Liver (tissue), 9 donors: Measurements from ENCODE around the gene SPATA33. TPM values are rescaled to one million over a fixed set of nuclear protein-coding genes. Genes with fewer than 3 reads are reported as not detected.
"Not testable (repeated sequence)": the region's sequence is repeated elsewhere in the genome, so short reads cannot be mapped to it uniquely, and the experiment has no call there.

Experiments
- DNase-seq: peaks from one replicate; pipeline ENCODE4 v3.0.0-alpha.2; 2017; ENCODE audit warnings: low spot score
- H3K27ac ChIP-seq, 2 donors: one replicate each; pipeline ENCODE4 v1.7.0; 2013; ENCODE audit warnings: inconsistent platforms in 2 of 2, low read length in 2 of 2, control low read depth in 1 of 2, low read depth in 1 of 2, mild to moderate bottlenecking in 1 of 2
- H3K27me3 ChIP-seq, 4 donors: one replicate each; pipeline versions ENCODE4 v1.6.1 to v1.7.0; 2013; ENCODE audit warnings: low read length in 3 of 4, inconsistent platforms in 1 of 4, mild to moderate bottlenecking in 1 of 4, moderate library complexity in 1 of 4; ENCODE audit not compliant: control insufficient read depth in 4 of 4, insufficient read depth in 4 of 4
- H3K36me3 ChIP-seq, 4 donors: one replicate each; pipeline versions ENCODE4 v1.6.1 to v1.7.0; 2013; ENCODE audit warnings: low read length in 3 of 4, mild to moderate bottlenecking in 3 of 4, low read depth in 1 of 4, moderate library complexity in 1 of 4; ENCODE audit not compliant: control insufficient read depth in 4 of 4, insufficient read depth in 3 of 4
- H3K4me1 ChIP-seq, 4 donors: one replicate each; pipeline versions ENCODE4 v1.6.1 to v1.7.0; 2013; ENCODE audit warnings: low read length in 3 of 4, mild to moderate bottlenecking in 3 of 4, moderate library complexity in 1 of 4; ENCODE audit not compliant: control insufficient read depth in 4 of 4, insufficient read depth in 4 of 4
- H3K4me3 ChIP-seq, 3 donors: one replicate each; pipeline versions ENCODE4 v1.6.1 to v1.7.0; 2013; ENCODE audit warnings: low read length in 3 of 3, control low read depth in 1 of 3, low read depth in 1 of 3, mild to moderate bottlenecking in 1 of 3
- H3K9ac ChIP-seq, 2 donors: one replicate each; pipeline ENCODE4 v1.7.0; 2013; ENCODE audit warnings: low read length in 2 of 2, mild to moderate bottlenecking in 2 of 2, moderate library complexity in 2 of 2, control low read depth in 1 of 2, low read depth in 1 of 2
- H3K9me3 ChIP-seq, 4 donors: one replicate each; pipeline versions ENCODE4 v1.6.1 to v1.7.0; 2013; ENCODE audit warnings: low read length in 3 of 4; ENCODE audit not compliant: control insufficient read depth in 4 of 4
- FOXA1 ChIP-seq: IDR thresholded peaks from 2 replicates; pipeline ENCODE4 v1.6.1; 2016; ENCODE audit warnings: antibody characterized with exemption
- FOXA2 ChIP-seq: IDR thresholded peaks from 2 replicates; pipeline ENCODE4 v1.6.1; 2016; ENCODE audit warnings: antibody characterized with exemption
- HNF4A ChIP-seq, 2 donors: conservative IDR thresholded peaks; 2 replicates each; pipeline ENCODE4 v1.6.1; 2016; ENCODE audit warnings: antibody characterized with exemption in 2 of 2, mild to moderate bottlenecking in 2 of 2
- HNF4G ChIP-seq: IDR thresholded peaks from 2 replicates; pipeline ENCODE4 v1.6.1; 2016; ENCODE audit warnings: antibody characterized with exemption
- JUND ChIP-seq, 2 donors: IDR thresholded peaks; 2 replicates each; pipeline ENCODE4 v1.6.1; 2016; ENCODE audit warnings: antibody characterized with exemption in 2 of 2
- NR2F2 ChIP-seq: IDR thresholded peaks from 2 replicates; pipeline ENCODE4 v1.6.1; 2016; ENCODE audit warnings: antibody characterized with exemption
- RAD21 ChIP-seq, 2 donors: IDR thresholded peaks; 2 replicates each; pipeline ENCODE4 v1.6.1; 2016; ENCODE audit warnings: antibody characterized with exemption in 2 of 2, mild to moderate bottlenecking in 2 of 2
- RXRA ChIP-seq, 2 donors: IDR thresholded peaks; 2 replicates each; pipeline ENCODE4 v1.6.1; 2017 to 2018; ENCODE audit warnings: antibody characterized with exemption in 2 of 2, mild to moderate bottlenecking in 1 of 2
- TAF1 ChIP-seq: conservative IDR thresholded peaks from 2 replicates; pipeline ENCODE4 v1.6.1; 2016; ENCODE audit warnings: antibody characterized with exemption, mild to moderate bottlenecking
- YY1 ChIP-seq: IDR thresholded peaks from 2 replicates; pipeline ENCODE4 v1.6.1; 2016; ENCODE audit warnings: antibody characterized with exemption, mild to moderate bottlenecking
- WGBS: extraction: QIAGEN DNeasy Blood & Tissue Kit; methylation state at CpG from one replicate; pipeline ENCODE4 v1.1.7; 2013; 5-methylcytosine and 5-hydroxymethylcytosine counted together
- polyA plus RNA-seq, 2 donors: library from polyadenylated mRNA; stranded (reverse) in 1 of 2; unstranded in 1 of 2; fragments of 200-250 nt in 1 of 2; fragments of >200 nt in 1 of 2; fragmentation: Nextera tagmentation in 1 of 2; extraction: Ambion mirVana in 1 of 2; gene quantifications; one replicate each; pipeline versions ENCODE4 v1.2.1 to v1.2.3, GENCODE V29; 2013 to 2015
- total RNA-seq, 2 donors: library from RNA; depleted of rRNA; stranded (reverse); fragments of >200 nt; gene quantifications; one replicate each; pipeline ENCODE4 v1.2.3, GENCODE V29; 2014
- TF ChIP-seq, protein P1 (sequence below): IDR thresholded peaks from 2 replicates; pipeline ENCODE4 v1.6.1; 2016; ENCODE audit warnings: antibody characterized with exemption
- donor health status: healthy.
- donor health status: healthy.
- donor health status: healthy.
- donor health status: healthy.
- donor health status: healthy.

Gene SPATA33
- total and polyA plus RNA-seq, 4 donors, result 1.6 to 3.6 (median 3.4) TPM

DNA sequence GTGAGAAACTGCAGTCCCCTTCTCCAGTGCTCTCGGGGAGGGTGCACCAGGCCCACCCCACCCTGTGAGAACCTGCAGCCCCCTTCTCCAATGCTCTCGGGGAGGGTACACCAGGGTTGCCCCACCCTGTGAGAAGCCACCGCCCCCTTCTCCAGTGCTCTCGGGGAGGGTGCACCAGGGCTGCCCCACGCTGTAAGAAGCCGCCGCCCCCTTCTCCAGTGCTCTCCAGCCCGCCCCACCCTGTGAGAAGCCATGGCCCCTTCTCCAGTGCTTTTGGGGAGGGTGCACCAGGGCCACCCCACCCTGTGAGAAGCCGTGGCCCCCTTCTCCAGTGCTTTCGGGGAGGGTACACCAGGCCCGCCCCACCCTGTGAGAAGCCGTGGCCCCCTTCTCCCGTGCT lies 12.1 kb downstream of the SPATA33 start:
- Histone ChIP-seq H3K4me1 (peaks cover 0 to 15% (median 8%) of the 10 kb centered on the region in 4 donors), H3K9ac (no peak overlapping the region), H3K9me3 (no peaks in the 10 kb centered on the region), H3K27me3 (no peaks in the 10 kb centered on the region), H3K36me3 (peaks cover 0 to 3% (median 0%) of the 10 kb centered on the region in 4 donors), H3K4me3 (no peak overlapping the region), H3K27ac (no peak overlapping the region)
- no peak for DNase-seq
- WGBS, result 95% methylated on average over 13 of the region's 13 CpGs
- TF ChIP-seq YY1, result no peak
- no peak for TF ChIP-seq HNF4G
- no peak for TF ChIP-seq NR2F2
- no peak for TF ChIP-seq FOXA2

DNA sequence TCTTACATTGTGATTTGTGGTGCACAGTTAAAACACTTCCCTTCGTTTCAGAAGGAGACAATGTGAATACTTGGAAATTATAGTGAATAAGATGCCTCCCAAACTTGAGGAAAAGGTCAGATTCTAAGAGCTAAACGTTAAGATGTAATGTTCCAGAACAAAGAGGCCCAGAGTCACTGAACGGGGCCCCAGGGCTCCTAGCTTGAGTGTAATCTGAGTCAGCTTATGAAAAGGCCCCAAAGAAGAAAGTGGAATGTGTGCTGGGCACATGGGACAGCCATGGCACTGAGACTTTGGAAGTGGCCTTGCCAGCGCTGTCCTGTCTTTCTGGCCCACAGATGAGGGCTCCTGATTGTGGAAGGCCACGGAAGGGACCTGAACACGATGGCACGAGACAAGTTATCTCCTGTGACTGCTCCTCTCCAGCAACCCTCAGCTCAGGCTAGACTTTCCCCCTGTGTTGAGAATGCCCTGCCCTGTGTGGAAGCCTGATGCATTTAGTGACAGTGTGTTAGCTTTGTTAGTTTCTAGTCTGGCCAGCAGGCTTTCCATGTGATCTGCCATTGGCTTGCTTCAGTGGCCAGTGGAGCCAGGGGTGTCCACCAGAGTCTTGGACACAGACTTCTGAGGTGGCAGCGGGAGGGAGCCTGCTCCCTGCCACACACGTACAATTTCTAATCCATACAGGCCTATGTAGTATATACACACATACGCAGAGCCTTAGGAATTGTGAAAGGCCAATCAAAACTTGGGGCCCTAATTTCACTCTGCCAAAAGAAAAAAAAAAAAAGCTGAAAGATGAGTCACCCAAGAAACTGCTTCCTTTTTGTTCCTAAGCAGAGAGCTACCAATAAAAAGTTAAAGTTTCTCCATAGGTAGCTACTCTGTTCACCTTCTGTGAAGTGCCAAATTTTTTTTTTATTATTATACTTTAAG lies 13.1 kb downstream of the SPATA33 start:
- H3K36me3 ChIP-seq, result peaks cover 0 to 3% (median 0%) of the 10 kb centered on the region in 4 donors
- WGBS, result 90% methylated on average over 10 of the region's 10 CpGs
- H3K4me3 ChIP-seq, result no peak overlapping the region
- no peak overlapping the region for H3K9ac ChIP-seq
- no peaks in the 10 kb centered on the region for H3K27me3 ChIP-seq
- TF ChIP-seq HNF4A (conservative IDR thresholded peaks at IDR 0.05) (no peak), FOXA1 (no peak)
- TF ChIP-seq, protein P1, sequence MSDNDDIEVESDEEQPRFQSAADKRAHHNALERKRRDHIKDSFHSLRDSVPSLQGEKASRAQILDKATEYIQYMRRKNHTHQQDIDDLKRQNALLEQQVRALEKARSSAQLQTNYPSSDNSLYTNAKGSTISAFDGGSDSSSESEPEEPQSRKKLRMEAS, result no peak
- no peaks in the 10 kb centered on the region for H3K9me3 ChIP-seq
- peaks cover 0 to 15% (median 8%) of the 10 kb centered on the region in 4 donors for H3K4me1 ChIP-seq
- H3K27ac ChIP-seq, result no peak overlapping the region
- DNase-seq, result no peak

DNA sequence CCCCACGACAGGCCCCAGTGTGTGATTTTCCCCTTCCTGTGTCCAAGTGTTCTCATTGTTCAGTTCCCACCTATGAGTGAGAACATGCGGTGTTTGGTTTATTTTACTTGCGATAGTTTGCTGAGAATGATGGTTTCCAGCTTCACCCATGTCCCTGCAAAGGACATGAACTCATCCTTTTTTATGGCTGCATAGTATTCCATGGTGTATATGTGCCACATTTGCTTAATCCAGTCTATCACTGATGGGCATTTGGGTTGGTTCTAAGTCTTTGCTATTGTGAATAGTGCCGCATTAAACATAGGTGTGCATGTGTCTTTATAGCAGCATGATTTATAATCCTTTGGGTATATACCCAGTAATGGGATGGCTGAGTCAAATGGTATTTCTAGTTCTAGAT lies 13.9 kb downstream of the SPATA33 start:
- not testable (repeated sequence) for H3K27me3 ChIP-seq
- peaks cover 0 to 15% (median 8%) of the 10 kb centered on the region in 4 donors for H3K4me1 ChIP-seq
- 95% methylated on average over 4 of the region's 4 CpGs for WGBS

DNA sequence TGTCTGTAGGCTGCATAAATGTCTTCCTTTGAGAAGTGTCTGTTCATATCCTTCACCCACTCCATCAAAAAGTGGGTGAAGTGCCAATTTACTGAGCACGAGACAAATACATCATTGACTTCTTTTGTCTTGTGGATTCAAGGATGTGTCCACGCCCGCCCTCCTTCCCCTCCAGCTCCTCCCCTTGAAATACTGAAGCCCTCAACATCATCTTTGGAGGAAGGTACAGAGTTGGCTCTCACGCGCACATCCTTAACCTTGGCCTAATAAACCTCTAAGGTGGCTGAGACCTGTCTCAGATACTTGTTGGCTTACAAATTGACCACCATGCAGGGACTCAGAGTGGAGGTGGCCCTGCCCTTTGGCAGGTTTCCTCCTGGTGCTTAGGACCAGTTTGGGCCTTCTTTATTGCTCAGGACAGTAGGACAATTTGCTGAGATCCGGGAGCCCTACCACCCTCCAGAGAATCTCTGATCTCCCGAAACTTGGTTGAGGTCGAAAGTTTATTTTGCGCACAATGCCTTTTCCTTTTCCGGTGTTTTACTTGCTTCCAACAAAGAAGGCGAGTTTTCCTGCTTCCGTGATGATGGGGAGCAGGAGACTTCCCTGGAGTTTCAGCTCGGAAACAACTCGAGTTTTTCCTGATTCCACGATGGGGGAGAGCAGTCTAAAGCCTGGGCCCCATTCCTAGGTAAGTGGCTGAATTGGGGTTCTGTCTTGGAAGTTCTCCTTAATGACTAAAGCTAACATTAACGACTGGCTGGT lies 14.7 kb downstream of the SPATA33 start:
- DNase-seq, result no peak
- Histone ChIP-seq H3K36me3 (peaks cover 0 to 3% (median 0%) of the 10 kb centered on the region in 4 donors), H3K27ac (no peak overlapping the region), H3K27me3 (no peaks in the 10 kb centered on the region), H3K9me3 (no peaks in the 10 kb centered on the region), H3K4me3 (no peak overlapping the region), H3K9ac (no peak overlapping the region), H3K4me1 (peaks cover 0 to 15% (median 8%) of the 10 kb centered on the region in 4 donors)
- WGBS, result 96% methylated on average over 16 of the region's 16 CpGs
- TF ChIP-seq RAD21 (IDR thresholded peaks at IDR 0.05) (no peak), JUND (IDR thresholded peaks at IDR 0.05) (no peak), RXRA (IDR thresholded peaks at IDR 0.05) (no peak), TAF1 (no peak), NR2F2 (no peak), FOXA2 (no peak)

More for the DNA sequence above, 13.9 kb downstream of the SPATA33 start:
- not testable (repeated sequence) for H3K36me3 ChIP-seq, H3K9me3 ChIP-seq, H3K27ac ChIP-seq, H3K4me3 ChIP-seq, DNase-seq, H3K9ac ChIP-seq
